HG02571 (cell line): ENCODE measurements around the gene PLD4.
"Not testable (repeated sequence)": the region's sequence is repeated elsewhere in the genome, so short reads cannot be mapped to it uniquely, and the experiment has no call there.

Source experiments
- ATAC-seq: cut with Tn5 transposase; IDR thresholded peaks from one replicate; pipeline ENCODE4 v1.9.1; 2021; ENCODE audit warnings: mild to moderate bottlenecking, moderate library complexity; ENCODE audit not compliant: unreplicated experiment

Gene PLD4

GRCh38 chr14:104939666-104940410, 15.2 kb downstream of the PLD4 start:
- ATAC-seq = no peak

GRCh38 chr14:104940526-104941150, 16.0 kb downstream of the PLD4 start:
- no peak for ATAC-seq

GRCh38 chr14:104941508-104942365, 17.1 kb downstream of the PLD4 start:
- no peak for ATAC-seq

GRCh38 chr14:104942586-104942985, 17.9 kb downstream of the PLD4 start:
- no peak for ATAC-seq

GRCh38 chr14:104943216-104944015, 18.7 kb downstream of the PLD4 start:
- not testable (repeated sequence) for ATAC-seq

- not testable (repeated sequence) for ATAC-seq
These were observed 19.3 kb downstream of the PLD4 start for GRCh38 chr14:104944016-104944308.

- ATAC-seq = not testable (repeated sequence)
These were observed 19.9 kb downstream of the PLD4 start for GRCh38 chr14:104944436-104945205.

GRCh38 chr14:104945266-104945665, 20.6 kb downstream of the PLD4 start:
- ATAC-seq = not testable (repeated sequence)

GRCh38 chr14:104945986-104946965, 21.6 kb downstream of the PLD4 start:
- ATAC-seq = not testable (repeated sequence)

- ATAC-seq = not testable (repeated sequence)
These were observed 22.5 kb downstream of the PLD4 start for GRCh38 chr14:104947201-104947600.

GRCh38 chr14:104947881-104948735, 23.4 kb downstream of the PLD4 start:
- not testable (repeated sequence) for ATAC-seq

- no peak for ATAC-seq
These were observed 24.0 kb downstream of the PLD4 start for GRCh38 chr14:104948736-104949031.

GRCh38 chr14:104949406-104949955, 24.8 kb downstream of the PLD4 start:
- ATAC-seq = not testable (repeated sequence)

GRCh38 chr14:104950021-104950420, 25.3 kb downstream of the PLD4 start:
- ATAC-seq = no peak

GRCh38 chr14:104950701-104951100, 26.0 kb downstream of the PLD4 start:
- ATAC-seq = not testable (repeated sequence)

- not testable (repeated sequence) for ATAC-seq
These were observed 27.4 kb downstream of the PLD4 start for GRCh38 chr14:104951863-104952657.

- ATAC-seq = no peak
These were observed 28.4 kb downstream of the PLD4 start for GRCh38 chr14:104953097-104953496.
